ENCODE data around the gene RCN1.

The RCN1 gene

DNA sequence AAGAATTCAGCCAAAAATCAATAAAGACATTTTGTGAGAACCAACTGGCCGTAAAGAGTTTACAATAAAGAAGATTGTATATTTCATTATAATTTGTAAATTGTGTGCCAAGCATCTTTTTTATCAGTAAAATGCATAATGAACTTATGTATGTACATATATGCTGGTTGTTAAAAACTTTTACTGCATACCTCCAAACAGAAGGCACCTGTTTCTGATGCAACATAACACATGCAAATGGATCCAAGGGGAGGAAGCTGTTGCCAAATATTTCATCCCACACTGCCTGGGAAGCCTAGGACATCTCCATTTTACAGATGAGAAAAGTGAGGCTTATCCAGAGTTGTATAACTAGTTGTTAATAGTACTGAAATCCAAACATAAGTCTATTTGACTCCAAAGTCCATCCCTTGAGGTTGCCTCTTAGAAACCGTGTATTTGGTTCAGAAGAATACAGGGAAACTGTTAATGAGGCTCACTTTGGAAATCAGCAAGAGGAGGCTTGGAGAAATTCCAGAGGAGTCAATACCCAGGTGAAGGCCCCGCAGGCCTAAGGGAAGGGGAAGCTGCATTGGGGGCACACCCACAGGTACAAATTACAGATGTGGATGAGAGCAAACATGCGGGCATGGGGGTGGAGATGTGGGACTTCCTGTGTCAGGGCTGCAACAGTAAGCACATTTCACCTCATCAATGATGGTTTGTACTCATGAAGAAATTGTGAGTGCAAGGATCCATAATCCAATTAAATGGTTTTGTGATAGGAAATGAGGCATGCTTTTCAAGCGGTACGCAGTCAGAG lies 51.1 kb downstream of the RCN1 start:
- H2AFZ ChIP-seq (ENCODE audit: low read depth, low read length), result no peak overlapping the region
- H3K79me2 ChIP-seq (ENCODE audit: low read length), result no peaks in the 10 kb centered on the region
- no peaks in the 10 kb centered on the region for H3K27me3 ChIP-seq (ENCODE audit: low read depth, low read length)
- peaks cover 14% of the 10 kb centered on the region for H3K4me1 ChIP-seq (ENCODE audit: low read length)
- H3K9ac ChIP-seq (ENCODE audit: low read length), result no peak overlapping the region
- H3K9me3 ChIP-seq (ENCODE audit: insufficient read depth, low read length), result no peaks in the 10 kb centered on the region
- H4K20me1 ChIP-seq (ENCODE audit: insufficient read depth, low read length), result no peaks in the 10 kb centered on the region
- no peak for TF ChIP-seq EZH2phosphoT487 (IDR thresholded peaks at IDR 0.05; ENCODE audit: low read depth)
- TF ChIP-seq, protein P1, sequence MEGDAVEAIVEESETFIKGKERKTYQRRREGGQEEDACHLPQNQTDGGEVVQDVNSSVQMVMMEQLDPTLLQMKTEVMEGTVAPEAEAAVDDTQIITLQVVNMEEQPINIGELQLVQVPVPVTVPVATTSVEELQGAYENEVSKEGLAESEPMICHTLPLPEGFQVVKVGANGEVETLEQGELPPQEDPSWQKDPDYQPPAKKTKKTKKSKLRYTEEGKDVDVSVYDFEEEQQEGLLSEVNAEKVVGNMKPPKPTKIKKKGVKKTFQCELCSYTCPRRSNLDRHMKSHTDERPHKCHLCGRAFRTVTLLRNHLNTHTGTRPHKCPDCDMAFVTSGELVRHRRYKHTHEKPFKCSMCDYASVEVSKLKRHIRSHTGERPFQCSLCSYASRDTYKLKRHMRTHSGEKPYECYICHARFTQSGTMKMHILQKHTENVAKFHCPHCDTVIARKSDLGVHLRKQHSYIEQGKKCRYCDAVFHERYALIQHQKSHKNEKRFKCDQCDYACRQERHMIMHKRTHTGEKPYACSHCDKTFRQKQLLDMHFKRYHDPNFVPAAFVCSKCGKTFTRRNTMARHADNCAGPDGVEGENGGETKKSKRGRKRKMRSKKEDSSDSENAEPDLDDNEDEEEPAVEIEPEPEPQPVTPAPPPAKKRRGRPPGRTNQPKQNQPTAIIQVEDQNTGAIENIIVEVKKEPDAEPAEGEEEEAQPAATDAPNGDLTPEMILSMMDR (IDR thresholded peaks at IDR 0.05; ENCODE audit: low read depth, low read length), result no peak
- no peaks in the 10 kb centered on the region for H3K36me3 ChIP-seq (replicated peaks; ENCODE audit: low read depth, low read length)
- no peak overlapping the region for H3K4me3 ChIP-seq (ENCODE audit: low read length)
- H3K27ac ChIP-seq (ENCODE audit: low read length), result no peak overlapping the region
- H3K4me2 ChIP-seq (ENCODE audit: low read length), result no peak overlapping the region

DNA sequence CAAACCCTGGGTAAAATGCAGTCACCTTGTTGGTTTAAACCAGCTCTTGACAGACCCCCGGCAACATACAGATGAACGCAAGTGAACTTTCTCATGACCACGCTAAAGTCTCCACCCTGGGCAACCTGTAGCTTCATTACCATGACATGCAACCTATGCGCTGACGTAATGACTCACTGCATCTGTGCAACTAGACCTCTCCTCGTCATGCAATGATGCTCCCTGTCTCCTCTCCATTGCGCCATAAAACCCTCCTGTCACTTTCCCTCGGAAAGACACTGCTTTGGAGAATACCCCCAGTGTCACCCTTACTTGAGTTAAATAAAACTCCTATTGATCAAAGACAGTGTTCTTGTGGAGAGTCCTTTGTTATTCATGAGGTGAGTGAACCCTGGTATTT lies 52.5 kb downstream of the RCN1 start:
- Histone ChIP-seq H3K27me3 (ENCODE audit: low read depth, low read length) (no peaks in the 10 kb centered on the region), H3K9ac (ENCODE audit: low read length) (no peak overlapping the region), H4K20me1 (ENCODE audit: insufficient read depth, low read length) (no peaks in the 10 kb centered on the region), H3K79me2 (ENCODE audit: low read length) (no peaks in the 10 kb centered on the region), H3K27ac (ENCODE audit: low read length) (no peak overlapping the region), H3K36me3 (replicated peaks; ENCODE audit: low read depth, low read length) (no peaks in the 10 kb centered on the region), H3K9me3 (ENCODE audit: insufficient read depth, low read length) (no peaks in the 10 kb centered on the region), H3K4me3 (ENCODE audit: low read length) (no peak overlapping the region), H3K4me2 (ENCODE audit: low read length) (no peak overlapping the region), H3K4me1 (ENCODE audit: low read length) (peaks cover 3% of the 10 kb centered on the region; the same call in 1 of the 2 replicates), H2AFZ (ENCODE audit: low read depth, low read length) (no peak overlapping the region)
- TF ChIP-seq, protein P1 (IDR thresholded peaks at IDR 0.05; ENCODE audit: low read depth, low read length), result no peak
- TF ChIP-seq EZH2phosphoT487 (IDR thresholded peaks at IDR 0.05; ENCODE audit: low read depth), result no peak

DNA sequence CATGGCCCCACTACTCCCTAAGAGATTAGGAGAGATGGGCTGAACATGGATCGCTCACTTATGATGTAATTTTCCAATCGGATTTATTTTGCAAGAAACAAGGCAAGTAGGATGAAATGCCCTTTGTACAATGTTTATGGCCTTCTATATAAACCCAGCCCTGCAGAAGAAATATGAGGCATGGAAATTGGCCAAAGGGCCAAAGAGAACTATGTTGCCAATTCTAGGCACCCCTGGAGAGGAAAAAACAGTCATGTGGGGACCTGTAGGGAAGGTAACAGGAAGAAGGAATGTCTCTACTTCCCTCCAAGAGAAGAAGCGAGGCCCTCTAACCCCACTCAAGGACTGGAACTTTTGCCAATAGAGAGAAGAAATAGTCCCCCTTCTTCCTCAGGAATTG lies 54.4 kb downstream of the RCN1 start:
- H3K27me3 ChIP-seq (ENCODE audit: low read depth, low read length), result peaks cover 7% of the 10 kb centered on the region; the same call in 1 of the 2 replicates
- H4K20me1 ChIP-seq (ENCODE audit: insufficient read depth, low read length), result no peaks in the 10 kb centered on the region
- H3K36me3 ChIP-seq (replicated peaks; ENCODE audit: low read depth, low read length), result no peaks in the 10 kb centered on the region
- H3K9ac ChIP-seq (ENCODE audit: low read length), result no peak overlapping the region
- no peaks in the 10 kb centered on the region for H3K79me2 ChIP-seq (ENCODE audit: low read length)
- no peak overlapping the region for H3K4me2 ChIP-seq (ENCODE audit: low read length)
- no peak overlapping the region for H3K27ac ChIP-seq (ENCODE audit: low read length)
- no peak overlapping the region for H3K4me3 ChIP-seq (ENCODE audit: low read length)
- TF ChIP-seq, protein P1 (IDR thresholded peaks at IDR 0.05; ENCODE audit: low read depth, low read length), result no peak
- TF ChIP-seq EZH2phosphoT487 (IDR thresholded peaks at IDR 0.05; ENCODE audit: low read depth), result no peak
- H2AFZ ChIP-seq (ENCODE audit: low read depth, low read length), result no peak overlapping the region
- H3K9me3 ChIP-seq (ENCODE audit: insufficient read depth, low read length), result no peaks in the 10 kb centered on the region
- H3K4me1 ChIP-seq (ENCODE audit: low read length), result no peaks in the 10 kb centered on the region

DNA sequence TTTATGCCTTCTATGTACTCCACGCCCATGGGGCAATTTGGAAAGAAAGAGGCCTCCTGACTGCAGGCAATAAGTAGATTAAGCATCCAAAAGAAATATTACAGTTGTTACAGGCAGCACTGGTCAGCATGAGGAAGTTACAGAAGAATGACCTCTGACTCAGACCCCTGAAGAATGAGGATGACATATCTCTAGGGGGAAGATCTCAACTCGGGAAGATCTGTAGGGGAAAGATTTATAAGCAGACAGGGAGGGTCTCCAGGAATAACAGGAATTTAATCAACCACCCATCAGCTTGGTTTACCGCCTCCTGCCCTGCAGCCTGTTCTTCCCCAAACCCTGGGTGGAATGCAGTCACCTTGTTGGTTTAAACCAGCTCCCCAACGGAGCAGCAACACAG lies 58.0 kb downstream of the RCN1 start:
- Histone ChIP-seq H4K20me1 (ENCODE audit: insufficient read depth, low read length) (no peaks in the 10 kb centered on the region), H3K9ac (ENCODE audit: low read length) (no peak overlapping the region), H3K4me3 (ENCODE audit: low read length) (no peak overlapping the region), H3K4me1 (ENCODE audit: low read length) (no peaks in the 10 kb centered on the region), H3K9me3 (ENCODE audit: insufficient read depth, low read length) (no peaks in the 10 kb centered on the region), H3K79me2 (ENCODE audit: low read length) (no peaks in the 10 kb centered on the region), H2AFZ (ENCODE audit: low read depth, low read length) (no peak overlapping the region), H3K4me2 (ENCODE audit: low read length) (no peak overlapping the region), H3K36me3 (replicated peaks; ENCODE audit: low read depth, low read length) (no peaks in the 10 kb centered on the region), H3K27me3 (ENCODE audit: low read depth, low read length) (peaks cover 39% of the 10 kb centered on the region), H3K27ac (ENCODE audit: low read length) (no peak overlapping the region)
- TF ChIP-seq, protein P1 (IDR thresholded peaks at IDR 0.05; ENCODE audit: low read depth, low read length), result no peak
- no peak for TF ChIP-seq EZH2phosphoT487 (IDR thresholded peaks at IDR 0.05; ENCODE audit: low read depth)

Data from OCI-LY3 (cell line).